T-helper 2 cell (primary cell): ENCODE results near the gene MUC5B.

ENCODE experiments used
- DNase-seq, 5 experiments: peaks; one replicate each; pipeline versions ENCODE4 v3.0.0 to v3.0.0-alpha.2; 2012 to 2022

The MUC5B gene

DNA sequence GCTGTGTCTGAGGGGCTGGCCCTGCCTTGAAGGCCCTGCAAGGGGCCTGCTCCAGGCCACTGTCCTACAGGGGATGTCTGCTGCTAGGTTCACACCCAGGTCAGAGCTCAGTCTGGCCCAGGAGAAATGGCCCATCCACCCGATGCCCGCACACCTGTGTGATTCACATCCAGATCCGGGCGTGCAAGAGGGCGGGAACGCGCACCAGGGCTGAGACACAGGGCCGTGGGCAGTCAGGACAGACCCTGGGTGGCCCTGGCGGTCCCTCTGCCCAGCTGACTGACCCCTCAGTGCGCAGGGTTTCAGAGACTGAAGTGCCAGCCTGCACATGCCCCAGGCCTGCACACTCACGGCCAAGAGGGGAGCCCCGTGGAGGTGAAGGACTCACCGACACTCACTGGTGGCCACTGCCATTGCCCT, 79.2 kb downstream of the MUC5B start:
- no peak for DNase-seq

DNA sequence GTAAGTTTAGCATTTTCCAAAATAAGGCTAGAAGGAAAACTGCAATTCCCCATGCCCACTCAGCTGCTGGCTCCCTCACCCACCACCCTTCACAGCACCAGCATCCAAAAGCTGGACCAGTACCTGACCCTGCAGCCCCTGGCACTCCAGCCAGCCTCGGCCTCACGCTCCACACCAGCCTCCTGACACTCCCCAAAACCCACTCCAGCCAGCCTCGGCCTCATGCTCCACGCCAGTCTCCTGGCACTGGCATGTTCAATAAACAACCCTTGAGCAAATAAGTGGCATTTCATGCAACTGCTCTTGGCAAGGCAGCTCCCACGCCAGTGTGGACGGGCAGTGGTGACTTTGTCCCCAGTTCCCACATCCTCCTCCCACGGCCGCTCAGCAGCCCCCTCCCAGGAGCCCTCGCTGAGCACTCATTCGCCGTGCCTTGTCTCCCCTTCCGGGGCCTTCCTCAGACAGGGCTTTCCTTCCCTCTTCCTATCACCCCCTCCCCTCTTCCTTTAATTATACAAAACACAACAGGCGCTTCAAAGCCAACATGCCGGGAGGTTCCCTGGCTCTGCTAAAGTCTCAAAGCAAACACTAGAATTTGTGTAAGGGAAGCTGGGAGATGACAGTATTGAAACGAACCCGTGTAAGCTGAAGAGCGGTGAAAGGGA, 79.7 kb downstream of the MUC5B start:
- no peak for DNase-seq

DNA sequence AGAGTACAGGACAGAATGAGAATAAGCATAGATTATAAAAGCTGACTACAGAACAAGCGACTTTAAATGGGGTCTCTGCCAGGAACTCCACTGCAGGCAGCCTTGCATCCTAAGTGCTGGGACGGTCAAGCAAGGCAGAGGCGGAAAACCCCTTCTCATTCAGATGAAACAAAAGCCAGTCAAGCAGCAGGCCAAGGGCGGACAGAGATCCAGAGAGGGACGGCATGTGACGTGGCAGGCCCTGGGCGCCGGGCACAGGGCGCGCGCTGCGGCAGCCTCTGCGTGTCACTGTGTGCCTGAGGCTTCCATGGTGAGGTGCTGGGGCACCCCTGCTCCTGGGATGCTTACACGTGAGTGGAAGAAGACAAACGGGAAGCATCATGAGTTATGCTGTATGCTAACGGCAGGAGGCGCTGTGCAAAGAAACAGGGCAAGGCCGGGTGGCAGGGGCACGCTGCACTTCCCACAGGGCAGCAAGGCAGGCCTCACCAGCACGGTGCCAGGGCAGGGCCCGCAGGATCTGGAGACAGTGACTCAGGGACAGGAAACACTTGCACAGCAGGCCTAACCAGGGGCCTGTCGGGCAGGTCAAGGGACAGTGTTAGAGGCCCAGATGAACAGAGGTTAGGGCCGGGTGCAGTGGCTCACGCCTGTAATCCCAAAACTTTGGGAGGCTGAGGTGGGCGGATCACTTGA, 80.4 kb downstream of the MUC5B start:
- no peak for DNase-seq

DNA sequence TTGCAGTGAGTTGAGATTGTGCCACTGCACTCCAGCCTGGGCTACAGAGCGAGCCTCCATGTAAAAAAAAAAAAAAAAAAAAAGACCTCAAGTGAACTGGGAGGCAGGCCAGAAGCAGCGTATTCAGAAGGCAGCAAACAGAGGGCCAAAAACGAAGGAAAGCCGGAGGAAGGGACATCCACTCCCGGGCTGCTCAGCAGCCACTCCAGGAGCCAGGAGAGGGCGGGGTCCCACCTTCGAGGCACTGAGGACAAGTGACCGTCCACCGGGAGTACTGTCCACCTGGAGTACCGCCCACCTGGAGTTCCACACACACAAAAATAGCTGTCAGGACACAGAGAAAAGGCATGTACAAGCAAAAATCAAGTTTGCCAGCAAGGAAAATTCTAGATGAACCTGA, 81.1 kb downstream of the MUC5B start:
- no peak for DNase-seq

DNA sequence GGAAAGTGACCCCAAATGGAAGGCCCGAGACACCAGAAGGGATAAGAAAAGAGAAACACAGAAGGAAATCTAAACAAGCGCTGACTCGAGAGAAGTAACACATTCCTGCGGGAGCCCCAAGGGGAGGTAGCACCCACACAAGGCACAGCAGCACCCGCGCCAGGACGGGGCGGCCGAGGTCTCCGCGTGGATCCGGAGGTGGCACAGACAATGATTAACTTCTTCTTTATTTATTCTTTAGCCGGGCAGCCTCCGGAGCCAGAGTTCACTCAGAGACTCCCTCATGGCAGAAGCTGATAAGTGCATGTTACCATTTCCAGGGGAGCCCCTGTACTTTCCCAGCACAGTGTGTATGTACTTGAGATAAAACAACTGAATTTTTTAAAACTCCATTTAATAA, 81.5 kb downstream of the MUC5B start:
- DNase-seq: no peak

DNA sequence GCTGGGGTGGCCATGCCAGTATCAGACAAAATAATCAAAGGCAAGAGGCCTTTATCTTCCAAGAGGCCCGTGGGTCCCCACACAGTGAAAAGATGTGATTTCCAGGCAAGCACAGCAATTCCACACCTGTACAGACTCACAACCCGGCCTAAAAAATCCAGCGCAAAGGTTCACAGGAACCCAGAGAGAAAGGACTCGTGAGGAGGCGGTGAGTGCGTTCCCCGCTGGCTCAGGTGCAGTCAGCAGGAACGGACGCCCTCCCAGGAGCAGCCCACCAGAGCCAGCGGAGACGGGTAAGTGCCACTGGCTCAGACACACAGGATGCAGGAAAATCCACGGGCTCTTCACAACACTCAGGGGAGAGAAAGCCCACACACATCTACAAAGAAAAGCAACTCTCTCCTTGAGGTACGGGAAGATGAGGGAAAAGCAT, 82.2 kb downstream of the MUC5B start:
- no peak for DNase-seq

DNA sequence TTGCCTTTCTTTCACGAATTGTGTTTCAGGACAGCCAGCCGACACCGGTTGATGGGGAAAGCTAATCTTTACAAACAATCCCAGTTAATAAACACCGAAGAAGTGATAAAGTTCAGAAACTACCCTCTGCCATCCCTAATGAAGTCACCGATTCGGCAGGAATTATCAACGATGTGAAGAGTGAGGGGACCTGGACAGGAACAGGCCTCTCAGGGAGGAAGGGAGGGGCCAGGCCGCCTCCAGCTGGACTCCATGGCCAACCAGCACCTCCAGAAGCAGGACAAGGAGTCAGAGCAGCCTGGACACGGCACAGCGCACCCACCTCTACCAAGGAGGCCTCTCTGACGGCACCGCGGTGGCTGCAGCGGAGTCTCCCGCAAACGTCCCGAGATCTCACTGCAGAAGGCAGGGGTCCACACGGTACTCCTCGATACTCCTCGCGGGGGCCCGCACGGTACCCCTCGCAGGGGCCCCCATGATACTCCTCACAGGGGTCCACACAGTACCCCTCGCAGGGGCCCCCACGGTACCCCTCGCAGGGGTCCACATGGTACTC, 82.7 kb downstream of the MUC5B start:
- no peak for DNase-seq

DNA sequence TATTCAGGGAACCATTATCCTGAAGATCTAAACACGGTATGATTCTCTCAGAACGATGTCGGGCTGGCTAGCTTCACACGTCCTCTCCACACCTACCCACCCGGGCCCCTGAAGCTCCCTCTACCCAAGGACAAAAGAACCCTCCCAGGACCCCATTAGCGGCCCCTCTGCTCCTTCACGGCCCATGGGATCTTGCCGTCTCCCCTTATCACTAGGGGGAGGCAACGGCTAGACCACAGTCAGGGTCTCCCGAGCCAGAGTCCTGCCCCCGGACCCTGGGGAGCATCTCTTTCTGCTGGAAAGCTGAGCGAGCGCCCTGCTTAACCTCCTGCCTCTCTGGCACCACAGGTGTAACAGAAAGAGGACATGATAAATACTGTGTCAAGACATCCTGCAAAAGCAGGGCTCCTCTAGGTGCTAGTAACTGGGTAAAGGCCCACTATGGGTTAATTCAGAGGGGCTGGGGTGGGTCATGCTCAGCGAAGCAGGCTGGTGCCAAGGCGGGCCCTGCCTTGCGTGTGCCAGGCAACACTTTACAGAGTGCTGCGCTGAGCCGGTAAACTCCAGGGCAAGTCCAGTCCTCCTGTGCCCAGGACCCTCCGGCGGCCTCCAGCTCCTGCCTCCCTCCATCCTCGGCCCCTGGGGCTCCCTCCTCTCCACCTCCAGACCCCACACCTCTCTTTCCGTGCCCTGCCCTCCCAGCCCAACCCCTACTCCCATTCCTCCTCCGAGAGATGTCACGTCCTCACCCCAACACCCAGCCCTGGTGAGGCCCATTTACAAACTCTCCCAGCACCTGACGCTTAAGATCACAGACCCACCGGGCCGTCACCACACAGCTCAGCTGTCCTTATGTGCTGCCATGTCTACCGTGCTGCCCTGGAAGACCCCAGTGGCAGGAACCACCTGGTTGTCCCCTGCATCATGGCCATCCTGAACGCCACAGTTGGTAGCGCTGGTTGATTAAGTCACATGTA, 83.6 kb downstream of the MUC5B start:
- DNase-seq: no peak

DNA sequence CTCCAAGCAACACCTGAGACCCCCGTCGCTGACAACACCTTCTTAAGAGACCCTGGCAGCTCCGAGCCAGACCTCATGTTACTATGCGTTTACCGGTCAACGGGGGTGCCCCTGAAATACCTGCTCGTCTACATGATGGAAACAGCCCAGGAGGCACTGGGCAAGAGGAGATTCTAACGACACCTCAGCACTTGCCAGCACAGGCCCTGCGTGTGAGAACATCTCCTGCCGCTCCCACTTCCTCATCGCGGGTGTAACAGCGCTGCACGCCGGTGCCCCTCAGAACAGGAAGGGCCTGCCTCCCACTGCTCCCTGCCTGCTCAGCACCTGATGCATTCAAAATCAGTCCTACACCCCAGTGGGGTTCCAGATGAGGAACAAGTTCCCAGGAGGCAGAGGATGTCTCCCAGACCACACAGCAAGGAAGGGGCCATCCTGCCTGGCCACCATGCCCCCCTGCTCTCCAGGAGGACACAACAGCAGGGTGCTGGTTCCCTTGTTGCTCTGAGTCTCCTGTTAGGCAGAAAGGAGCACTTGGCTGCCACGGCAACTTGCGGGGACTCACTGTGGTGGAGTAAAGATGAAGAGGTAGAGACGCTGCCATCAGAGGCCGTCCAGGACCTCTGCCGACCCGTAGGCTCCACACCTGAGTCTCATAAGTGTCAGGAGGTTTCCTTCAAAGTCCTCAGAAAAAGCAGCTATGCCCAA, 84.5 kb downstream of the MUC5B start:
- no peak for DNase-seq

DNA sequence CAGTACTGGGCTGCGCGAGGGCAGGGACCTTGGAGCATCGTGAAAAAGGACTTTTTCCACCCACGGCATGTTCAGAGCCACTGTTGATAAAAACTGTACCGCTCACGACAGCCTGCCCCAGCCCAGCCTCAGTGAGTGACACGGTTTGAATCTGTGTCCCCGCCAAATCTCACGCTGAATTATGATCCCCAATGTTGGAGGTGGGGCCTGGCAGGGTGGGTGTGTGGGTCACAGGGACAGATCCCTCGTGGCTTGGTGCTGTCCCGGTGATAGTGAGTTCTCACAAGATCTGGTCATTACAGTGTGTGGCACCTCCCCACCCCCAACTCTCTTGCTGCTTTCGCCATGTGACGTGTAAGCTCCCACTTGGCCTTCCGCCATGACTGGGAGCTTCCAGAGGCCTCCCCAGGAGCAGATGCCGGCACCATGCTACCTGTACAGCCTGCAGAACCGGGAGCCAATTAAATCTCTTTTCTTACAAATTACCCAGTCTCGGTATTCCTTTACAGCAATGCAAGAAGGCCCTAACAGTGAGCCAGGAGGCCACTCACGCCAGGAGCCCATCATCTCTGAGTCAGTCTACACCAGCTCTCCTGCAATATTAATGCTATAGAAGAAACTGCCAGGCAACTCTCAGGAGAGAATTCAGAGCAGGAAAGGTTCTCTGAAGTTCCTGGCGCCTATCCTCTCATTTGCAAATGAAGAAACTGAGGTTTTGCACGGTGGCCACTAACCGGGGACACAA, 85.3 kb downstream of the MUC5B start:
- no peak for DNase-seq

DNA sequence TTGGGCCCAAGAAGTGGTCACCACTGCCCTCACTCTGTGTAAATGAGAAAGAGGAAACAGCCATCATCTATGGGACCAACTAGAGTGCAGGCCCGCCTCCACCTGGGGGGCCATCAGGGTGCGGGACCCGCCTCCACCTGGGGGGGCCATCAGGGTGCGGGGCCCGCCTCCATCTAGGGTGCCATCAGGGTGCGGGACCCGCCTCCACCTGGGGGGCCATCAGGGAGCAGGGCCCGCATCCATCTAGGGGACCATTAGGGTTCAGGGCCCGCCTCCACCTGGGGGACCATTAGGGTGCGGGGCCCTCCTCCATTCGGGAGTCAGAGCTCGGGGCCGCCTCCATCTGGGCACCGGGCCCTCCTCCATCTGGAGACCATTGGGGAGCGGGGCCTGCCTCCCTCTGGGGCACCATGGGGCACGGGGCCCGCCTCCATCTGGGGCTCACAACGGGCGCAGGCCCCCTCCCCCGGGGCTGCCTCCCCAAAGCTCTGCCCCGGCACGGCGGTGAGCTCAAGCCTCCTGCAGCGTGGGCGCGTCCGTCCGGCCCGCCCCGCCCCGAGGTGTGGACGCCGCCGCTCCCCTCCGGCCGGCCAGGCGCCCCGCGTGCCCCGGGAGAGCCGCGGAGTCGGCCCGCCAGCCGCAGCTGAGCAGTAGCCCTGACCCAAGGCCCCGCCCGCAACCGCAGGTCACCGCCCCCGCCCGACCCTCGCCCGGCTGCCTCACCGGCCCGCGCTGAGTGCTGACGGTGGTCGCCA, 86.1 kb downstream of the MUC5B start:
- DNase-seq: no peak

DNA sequence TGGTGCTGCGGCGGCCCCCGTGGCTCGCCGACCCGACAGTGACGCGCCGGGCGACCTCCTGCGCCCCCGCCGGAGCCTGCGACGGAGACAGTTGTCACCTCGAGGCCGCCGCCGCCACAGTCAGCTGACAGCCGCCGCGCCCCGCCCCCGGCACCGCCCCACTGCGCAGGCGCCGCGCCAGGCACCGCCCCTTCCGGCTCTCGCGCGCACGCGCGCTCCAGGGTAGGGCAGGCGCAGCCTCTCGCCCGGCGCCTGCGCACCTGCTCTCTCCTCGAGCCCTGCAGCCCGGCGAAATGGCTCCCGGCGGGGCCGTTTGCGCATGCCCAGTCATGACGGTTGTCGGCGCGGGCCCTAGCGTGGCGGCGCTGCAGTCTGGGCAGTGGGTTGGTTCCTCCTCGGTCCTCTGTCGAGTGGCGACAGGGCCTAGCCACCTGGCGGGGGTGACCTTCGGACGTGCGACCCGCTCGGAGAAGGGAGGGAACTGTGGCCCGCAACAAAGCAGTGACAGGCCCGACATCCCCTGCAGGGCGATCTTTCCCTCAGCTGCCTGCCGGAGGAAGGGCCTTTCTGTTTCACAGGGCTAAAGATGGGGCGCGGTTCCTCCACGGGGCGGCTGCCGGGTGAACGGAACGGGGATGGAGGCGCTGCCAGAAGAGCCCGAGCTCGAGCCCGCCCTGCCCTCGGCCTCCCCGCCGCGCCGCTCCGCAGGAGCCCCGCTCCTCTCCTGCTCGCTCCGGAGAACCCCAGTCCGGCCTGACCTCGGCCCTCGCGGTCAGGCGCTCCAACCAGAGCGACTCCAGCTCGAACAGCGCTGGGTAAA, 86.8 kb downstream of the MUC5B start, which contains the start of gene TOLLIP:
TSS of gene TOLLIP (minus strand) at position 135 of the 820 bp plus-strand sequence. CDS start at position 1, 134 bp downstream.
- DNase-seq: peak; percentile 94 to 99 (median 96)

DNA sequence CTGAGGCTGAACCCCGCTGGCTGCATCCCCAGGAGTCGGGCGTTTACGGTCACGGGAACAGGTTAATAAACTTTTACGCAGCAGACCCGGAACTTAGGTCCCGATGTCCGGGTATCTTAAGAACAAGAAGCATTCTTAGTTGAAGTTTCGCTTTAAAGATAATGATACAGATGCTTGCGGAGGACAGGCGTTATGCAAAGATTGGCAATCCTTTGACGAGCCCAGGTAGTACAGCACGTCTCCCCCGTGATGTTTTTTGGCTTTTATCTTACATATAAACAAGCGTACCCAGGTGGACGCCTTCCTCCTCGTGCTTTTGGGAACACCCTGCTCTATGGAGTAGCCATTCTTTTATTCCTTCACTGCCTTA, 87.4 kb downstream of the MUC5B start:
- DNase-seq: peak in 1 of 5 experiments; percentile 30

DNA sequence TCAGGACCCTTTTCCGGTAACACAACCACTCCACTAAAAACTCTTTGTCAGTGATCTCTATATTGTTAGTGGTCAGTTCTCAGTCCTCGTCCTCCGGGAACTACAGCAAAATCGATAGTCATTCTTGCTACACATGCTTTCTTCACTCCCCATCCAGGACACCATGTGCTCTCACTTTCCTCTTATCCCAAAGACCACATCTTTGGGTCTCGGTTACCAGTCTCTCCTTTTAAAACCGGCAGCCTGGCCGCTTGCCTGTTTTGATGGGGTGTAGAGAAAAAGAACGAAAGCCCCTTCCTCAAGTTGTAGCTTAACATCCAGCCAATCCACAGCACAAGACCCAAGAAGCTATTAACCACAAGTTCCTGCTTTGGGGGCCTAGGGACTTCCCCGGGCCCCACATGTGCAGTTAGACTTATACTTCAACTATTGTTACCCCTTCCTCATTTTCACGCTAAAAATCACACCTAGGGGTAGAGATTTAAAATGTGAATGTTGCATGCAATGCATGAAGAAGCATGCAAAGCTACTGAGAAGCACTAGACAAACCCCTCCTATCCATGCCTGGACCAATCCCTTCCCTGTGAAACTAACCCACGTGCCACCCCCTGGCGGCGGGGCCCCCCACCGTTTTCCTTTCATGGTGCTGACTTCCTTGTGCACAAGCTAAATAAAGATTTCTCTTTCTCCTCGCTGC, 88.1 kb downstream of the MUC5B start:
- peak in 3 of 5 experiments; percentile 41 to 74 (median 45) for DNase-seq
